AG09309 (cell line): ENCODE results near the gene NUDT16L1.
A peak's percentile ranks its signal among the peaks of the same experiment; 100 is the strongest.

ENCODE experiments used
- DNase-seq: peaks from one replicate; pipeline ENCODE4 v3.0.0-alpha.2; 2010; ENCODE audit warnings: low read depth
- H3K4me3 ChIP-seq: 2 replicates; pipeline ENCODE4 v1.5.1; 2011; ENCODE audit warnings: mild to moderate bottlenecking, low read depth, low read length, moderate library complexity; ENCODE audit not compliant: control insufficient read depth
- TF ChIP-seq, protein P1 (sequence below): IDR thresholded peaks from 2 replicates; pipeline ENCODE4 v1.5.1; 2011; ENCODE audit warnings: mild to moderate bottlenecking, low read depth, low read length, inconsistent platforms; ENCODE audit not compliant: insufficient read depth, control insufficient read depth; ENCODE audit errors: missing control alignments

NUDT16L1 gene

GRCh38 chr16:4682616-4683254, 10.6 kb upstream of the NUDT16L1 start:
- DNase-seq: no peak
- H3K4me3 ChIP-seq: no peak overlapping the region
- TF ChIP-seq, protein P1, sequence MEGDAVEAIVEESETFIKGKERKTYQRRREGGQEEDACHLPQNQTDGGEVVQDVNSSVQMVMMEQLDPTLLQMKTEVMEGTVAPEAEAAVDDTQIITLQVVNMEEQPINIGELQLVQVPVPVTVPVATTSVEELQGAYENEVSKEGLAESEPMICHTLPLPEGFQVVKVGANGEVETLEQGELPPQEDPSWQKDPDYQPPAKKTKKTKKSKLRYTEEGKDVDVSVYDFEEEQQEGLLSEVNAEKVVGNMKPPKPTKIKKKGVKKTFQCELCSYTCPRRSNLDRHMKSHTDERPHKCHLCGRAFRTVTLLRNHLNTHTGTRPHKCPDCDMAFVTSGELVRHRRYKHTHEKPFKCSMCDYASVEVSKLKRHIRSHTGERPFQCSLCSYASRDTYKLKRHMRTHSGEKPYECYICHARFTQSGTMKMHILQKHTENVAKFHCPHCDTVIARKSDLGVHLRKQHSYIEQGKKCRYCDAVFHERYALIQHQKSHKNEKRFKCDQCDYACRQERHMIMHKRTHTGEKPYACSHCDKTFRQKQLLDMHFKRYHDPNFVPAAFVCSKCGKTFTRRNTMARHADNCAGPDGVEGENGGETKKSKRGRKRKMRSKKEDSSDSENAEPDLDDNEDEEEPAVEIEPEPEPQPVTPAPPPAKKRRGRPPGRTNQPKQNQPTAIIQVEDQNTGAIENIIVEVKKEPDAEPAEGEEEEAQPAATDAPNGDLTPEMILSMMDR: peak; percentile 30

DNA sequence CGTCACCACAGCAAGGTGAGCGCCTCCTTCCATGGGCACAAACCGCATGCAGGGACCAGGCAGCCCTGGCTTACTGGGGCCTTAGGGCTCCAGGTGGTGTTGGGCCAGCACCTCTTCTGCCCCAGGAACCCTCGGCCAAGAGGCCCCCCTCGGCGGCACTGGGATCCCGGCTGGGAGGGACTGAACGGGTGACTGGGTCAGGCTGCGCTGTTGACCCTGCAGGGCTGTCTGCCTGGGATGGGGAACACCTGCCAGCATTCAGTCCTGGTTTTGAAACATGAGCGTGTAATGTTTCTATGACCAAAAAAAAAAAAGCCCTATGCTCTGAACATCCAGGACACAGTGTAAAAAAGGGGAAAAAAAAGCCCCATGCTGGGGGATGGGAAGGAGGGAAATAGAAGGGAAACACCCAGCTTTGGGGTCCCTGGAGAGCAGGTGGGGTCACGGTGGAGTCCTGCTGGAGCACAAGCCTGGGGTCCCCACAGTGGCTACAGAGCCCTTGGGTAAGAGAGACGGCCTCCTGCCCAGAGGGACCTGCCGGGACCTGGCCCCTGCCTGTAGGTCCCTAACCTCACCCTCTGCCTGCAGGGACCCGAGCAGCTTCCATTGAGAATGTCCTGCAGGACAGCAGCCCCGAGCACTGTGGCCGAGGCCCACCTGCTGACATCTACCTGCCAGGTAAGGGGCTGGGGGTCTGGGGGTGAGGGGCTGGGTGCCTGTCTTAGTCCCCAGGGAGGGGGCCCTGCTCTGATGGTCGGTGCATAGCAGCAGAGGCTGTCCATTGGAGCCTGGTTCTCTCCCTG, 9.9 kb upstream of the NUDT16L1 start:
- TF ChIP-seq, protein P1: no peak
- DNase-seq: no peak
- H3K4me3 ChIP-seq: no peak overlapping the region

DNA sequence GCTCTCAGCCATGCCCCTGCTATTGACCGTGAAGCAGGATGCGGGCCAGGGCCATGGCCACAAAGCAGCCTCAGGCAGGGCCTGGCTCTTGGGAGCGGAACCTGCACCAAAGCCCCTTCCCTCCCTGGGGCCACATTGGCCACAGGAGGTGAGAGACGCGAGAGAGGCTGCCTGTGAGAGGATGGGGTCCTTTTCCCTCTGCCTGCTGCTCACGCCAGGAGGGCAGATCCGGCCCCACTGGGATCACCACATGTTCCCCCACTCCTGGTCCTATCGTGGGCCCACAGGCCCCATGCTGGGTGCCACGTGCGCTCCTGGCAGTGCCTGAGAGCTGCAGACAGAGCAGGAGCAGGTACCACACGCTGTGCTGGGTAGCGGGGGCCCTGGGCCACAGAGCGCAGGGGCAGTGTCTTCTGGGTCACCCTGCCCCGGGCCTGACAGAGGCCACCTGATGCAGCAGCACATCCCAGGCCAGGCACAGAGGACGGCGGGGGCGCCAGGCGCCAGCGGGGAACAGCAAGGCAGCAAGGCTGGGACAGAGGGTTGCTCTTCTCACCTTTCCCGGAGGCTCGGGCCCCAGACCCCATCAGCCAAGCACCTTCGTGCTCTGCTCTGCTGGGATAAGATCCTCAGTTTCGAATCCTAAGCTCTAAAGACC, 9.2 kb upstream of the NUDT16L1 start:
- TF ChIP-seq, protein P1: no peak
- no peak for DNase-seq
- H3K4me3 ChIP-seq: no peak overlapping the region

GRCh38 chr16:4684763-4685162, 8.6 kb upstream of the NUDT16L1 start:
- TF ChIP-seq, protein P1: no peak
- no peak overlapping the region for H3K4me3 ChIP-seq
- DNase-seq: no peak

- H3K4me3 ChIP-seq: no peak overlapping the region
- TF ChIP-seq, protein P1: no peak
- DNase-seq: no peak
These were observed 8.1 kb upstream of the NUDT16L1 start for GRCh38 chr16:4685292-4685691.

DNA sequence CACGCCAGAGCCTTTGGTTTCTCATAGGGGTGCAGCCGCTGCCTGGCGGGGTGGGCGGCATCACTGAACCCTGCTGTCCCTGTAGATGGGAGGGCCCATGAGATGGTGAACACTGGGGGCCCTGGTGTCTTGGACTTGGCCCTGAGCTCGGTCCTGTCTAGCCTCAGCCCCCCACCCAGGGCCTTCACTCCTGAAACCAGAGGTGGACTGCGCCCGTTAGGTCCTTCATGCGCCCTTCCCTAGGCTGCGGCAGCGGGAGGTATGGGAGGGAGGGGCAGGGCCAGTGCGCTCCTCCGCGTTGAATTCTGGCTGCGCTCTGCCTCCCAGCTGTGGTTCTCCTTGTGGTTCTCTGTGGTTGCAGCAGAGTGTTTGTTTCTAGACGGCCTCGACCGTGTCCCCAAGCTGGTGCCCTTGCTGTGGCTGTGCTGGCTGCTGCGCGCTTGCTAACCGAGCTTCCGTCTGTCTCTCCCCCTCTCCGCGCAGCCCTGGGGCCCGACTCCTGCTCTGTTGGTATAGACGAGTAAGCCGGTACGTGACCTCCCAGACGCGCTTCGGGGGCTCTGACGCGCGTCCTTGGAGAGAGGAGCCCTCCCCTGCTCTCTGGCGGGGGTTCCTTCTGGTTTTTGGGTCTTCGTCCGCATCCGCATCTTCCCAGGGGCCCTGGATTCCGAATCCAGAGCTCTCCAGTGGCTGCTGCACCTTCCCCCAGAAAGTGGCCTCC, 7.4 kb upstream of the NUDT16L1 start:
- TF ChIP-seq, protein P1: no peak
- no peak overlapping the region for H3K4me3 ChIP-seq
- DNase-seq: no peak
